Stimulated activated CD4-positive, alpha-beta T cell treated with anti-CD3 and anti-CD28 coated beads, Interleukin-15, amount 100 ng/mL, for 24 hours (primary cell): ENCODE results near the gene OIP5.
"Not testable (repeated sequence)": the region's sequence is repeated elsewhere in the genome, so short reads cannot be mapped to it uniquely, and the experiment has no call there.

Experiments used
- DNase-seq: peaks from one replicate; pipeline ENCODE4 v3.0.0-alpha.2; 2020

OIP5 gene

DNA sequence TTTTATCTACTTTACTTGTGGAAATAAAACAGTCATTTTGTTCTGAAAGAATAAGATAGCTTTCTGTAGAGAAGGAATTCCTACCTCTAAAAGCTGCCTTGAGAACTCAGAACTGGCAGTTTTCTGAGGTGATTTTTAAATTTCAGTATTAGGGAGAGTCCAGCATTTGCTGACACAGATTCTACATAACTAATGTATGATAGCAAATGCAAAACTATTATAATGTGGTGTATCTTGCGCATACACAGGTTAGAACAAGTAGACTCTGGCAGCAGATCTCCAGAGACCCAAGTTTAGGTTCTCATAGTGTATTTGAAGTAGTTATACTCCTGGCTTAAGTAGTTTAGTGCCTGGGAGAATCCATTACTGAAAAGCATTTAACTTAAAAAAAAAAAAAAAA, 30.8 kb downstream of the OIP5 start:
- DNase-seq: no peak

DNA sequence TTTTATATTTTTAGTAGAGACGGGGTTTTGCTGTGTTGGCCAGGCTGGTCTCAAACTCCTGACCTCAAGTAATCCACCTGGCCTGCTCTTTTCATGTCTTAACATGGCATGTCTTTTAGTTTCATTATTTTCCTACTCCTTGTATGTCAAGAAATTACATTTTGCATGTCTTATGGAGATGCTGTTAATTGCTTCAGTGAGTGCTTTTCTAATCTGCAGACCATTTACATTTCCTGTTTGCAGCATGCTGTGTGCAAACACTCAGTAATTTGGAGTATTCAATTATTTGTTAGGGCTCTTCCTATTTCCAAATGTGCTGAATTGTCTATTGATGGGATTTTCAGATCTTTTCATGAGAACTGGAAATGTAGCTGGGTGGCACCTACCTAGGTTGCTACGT, 31.3 kb downstream of the OIP5 start:
- DNase-seq: not testable (repeated sequence)

DNA sequence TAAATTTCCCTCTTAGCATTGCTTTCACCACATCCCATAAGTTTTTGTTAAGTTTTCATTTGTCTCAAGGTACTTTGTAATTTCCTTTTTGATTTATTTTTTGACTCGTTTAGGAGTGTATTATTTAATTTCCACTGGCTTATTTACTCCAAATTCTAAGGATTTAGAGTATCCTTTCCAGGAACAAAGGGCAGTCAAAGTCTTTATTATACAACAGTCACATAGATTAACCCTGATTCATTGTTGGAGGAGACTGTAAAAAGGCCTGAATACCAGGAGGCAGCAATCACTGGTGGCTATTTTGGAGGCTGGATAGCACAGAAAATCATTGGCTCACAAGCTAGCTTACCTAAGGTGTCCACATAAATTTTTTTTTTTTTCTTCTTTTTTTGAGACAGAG, 39.9 kb downstream of the OIP5 start:
- no peak for DNase-seq

- no peak for DNase-seq
Measured at GRCh38 chr15:41291065-41291631, 41.2 kb downstream of the OIP5 start.

GRCh38 chr15:41289953-41290352, 42.4 kb downstream of the OIP5 start:
- no peak for DNase-seq

- no peak for DNase-seq
Measured at GRCh38 chr15:41288464-41288863, 43.9 kb downstream of the OIP5 start.

DNA sequence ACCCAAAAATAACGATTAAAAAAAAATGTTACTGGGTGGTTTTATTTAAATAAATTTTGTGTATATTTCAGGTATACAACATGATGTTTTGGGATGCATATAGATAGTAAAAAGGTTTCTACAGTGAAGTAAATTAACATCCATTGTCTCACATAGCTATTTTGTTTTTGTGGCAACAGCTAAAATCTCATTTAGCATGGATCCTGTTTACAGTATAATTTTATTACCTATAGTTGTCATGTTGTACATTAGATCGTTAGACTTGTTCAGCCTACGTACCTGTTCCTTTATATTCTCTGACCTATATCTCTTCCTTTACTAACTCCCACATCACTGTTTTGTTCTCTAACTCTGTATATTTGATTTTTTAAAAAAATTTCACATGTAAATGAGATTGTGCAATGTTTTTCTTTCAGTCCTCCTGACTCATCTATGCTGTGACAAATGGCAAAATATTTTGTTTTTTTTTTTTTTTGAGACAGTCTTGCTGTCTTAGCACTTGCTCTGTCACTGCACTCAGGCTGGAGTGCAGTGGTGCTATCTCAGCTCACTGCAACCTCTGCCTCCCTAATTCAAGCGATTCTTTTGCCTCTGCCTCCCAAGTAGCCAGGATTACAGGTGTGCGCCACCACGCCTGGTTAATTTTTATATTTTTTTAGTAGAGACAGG, 45.6 kb downstream of the OIP5 start:
- DNase-seq: no peak

- peak; percentile 5 for DNase-seq
Measured at GRCh38 chr15:41285285-41285684, 47.1 kb downstream of the OIP5 start.

DNA sequence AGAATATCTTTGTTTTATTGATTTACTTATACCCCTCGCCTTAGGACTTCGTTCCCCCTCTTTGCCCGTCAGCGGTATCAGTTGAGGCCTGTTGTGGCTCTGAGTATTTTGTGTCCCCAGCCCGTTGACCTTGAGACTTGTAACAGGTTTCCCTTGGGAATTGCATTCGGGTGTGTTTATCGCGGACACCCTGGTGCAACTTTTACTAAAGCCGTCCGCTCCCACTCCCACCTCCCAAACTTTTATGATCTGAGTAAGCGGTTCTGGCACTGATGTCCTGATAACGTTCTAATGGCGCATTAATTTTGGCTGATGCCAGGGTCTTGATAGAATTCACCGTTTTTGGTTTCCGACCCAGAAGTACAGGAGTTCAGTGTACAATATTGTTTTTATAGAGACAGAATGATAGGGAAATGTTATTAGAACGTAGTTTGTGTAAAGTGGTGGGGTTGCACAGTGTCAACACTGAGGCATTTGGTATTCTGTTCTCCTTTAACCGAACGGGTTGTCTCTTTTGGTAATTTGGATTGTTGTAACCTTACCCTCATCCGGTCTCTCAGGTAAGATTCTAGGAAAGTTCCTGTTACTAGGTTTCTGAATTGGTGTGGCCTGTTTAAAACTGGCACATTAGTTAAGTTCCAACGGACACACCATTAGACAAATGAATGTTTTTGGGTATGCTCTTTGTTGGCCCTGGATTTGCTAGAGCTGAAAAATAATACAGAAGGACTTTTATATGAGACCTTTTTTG, 47.8 kb downstream of the OIP5 start:
- DNase-seq: no peak

- peak; percentile 98 for DNase-seq
Measured at GRCh38 chr15:41283653-41284426, 48.6 kb downstream of the OIP5 start.

GRCh38 chr15:41282980-41283652, 49.3 kb downstream of the OIP5 start:
- DNase-seq: not testable (repeated sequence)

- not testable (repeated sequence) for DNase-seq
Measured at GRCh38 chr15:41282436-41282835, 50.0 kb downstream of the OIP5 start.

DNA sequence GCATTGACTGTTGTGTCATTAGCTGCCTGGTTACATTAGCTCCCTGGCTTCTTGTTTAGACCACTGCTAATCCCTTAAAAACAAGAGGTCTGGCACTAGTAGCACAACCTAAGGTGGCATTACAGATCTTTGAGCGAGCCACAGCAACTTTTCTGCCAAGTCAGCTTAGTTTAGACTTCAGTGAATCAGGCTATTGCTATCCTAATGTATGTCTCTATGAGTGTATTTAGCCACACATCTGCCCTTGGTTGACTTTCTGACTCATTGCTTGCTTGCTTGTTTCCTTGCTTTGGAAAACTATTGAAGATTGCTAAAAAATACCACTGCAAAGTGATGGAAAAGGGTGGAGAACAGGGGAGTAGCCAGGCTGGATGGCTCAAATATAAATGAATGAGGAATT, 51.2 kb downstream of the OIP5 start:
- no peak for DNase-seq

DNA sequence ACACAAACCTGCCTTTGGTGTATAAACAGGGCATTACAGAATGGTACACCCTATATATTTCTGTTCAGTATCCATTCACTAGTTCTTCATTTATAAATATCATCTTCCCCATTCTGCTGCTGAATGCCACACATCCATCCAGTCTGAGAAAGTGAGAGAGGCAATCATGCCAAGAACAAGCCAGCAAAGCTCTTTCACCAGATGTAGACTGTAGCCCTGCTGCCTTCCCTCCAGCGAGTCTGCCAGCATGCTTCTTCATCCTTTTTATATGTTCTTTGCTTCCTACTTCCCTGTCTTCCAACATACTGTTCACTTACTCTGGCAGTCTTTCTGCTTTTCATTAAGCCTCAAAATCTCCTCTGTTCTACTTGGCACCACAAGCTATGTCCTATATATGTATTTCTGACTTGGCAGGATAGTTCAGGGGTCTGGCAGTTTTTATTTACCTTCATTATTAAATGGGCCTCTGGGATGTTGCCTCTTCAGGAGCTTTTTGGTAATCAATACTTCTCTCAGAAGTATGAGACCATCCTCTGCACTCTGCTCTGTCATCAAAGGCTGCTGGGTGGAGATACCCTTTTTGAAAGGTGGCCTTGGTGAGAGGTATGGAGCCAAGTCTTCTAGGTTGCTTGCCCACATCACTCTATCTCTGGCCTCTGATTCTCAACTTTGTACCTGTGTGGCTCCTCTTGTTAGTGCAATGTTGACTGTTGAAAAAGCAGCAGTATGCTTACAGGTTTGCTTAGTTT, 52.7 kb downstream of the OIP5 start:
- no peak for DNase-seq

DNA sequence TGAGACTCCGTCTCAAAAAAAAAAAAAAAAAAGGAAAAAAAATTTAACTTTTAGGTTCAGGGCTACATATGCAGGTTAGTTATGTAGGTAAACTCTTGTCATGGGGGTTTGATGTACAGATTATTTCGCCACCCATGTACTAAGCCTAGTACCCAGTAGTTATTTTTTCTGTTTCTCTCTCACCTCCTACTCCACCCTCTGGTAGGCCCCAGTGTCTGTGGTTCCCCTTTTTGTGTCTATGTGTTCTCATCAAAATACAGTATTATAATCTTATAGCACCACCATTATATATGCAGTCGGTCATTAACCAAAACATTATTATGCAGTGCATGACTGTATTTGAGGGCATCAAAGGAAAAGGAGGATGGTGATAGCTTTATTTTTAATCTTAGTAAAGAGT, 54.1 kb downstream of the OIP5 start:
- no peak for DNase-seq

DNA sequence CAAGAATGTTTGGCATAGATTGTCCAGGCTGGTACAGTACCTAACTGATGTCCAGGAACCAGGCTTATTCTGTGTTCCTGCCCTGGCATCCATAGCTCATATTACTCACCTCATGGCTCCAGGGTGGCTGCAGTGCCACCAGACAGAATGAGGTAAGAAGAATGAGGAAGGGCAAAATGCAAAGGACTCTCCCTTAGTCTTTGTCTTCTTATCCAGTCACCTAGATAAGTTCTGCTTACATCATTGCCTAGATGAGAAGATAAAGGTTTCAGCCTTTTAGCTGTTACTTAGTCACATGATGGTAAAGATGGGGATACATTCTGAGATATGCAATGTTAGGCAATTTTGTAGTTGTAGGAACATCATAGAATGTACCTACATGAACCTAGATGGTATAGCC, 55.6 kb downstream of the OIP5 start:
- no peak for DNase-seq

GRCh38 chr15:41269887-41270286, 62.5 kb downstream of the OIP5 start:
- no peak for DNase-seq

DNA sequence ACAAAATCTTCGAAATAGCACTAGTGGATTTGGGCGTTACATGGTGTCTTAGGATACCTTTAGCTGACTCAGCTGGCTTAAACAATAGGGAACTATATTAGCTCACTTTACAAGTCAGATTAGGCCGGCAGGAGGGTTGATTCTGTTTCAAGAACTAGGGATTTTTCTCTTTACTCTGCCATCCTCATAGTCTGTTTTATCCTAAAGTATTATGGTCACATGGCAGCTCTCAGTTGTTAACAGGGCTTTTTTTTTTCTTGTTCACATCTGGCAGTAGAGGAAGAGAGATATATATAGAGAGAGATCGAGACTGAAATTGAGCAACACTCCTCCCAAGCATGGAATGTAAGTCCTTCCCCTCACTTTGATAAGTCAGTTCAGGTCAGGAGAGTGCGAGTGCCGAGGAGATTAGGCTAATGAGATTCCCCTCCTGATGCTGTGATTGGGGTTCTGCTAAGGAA, 68.5 kb downstream of the OIP5 start:
- DNase-seq: no peak

DNA sequence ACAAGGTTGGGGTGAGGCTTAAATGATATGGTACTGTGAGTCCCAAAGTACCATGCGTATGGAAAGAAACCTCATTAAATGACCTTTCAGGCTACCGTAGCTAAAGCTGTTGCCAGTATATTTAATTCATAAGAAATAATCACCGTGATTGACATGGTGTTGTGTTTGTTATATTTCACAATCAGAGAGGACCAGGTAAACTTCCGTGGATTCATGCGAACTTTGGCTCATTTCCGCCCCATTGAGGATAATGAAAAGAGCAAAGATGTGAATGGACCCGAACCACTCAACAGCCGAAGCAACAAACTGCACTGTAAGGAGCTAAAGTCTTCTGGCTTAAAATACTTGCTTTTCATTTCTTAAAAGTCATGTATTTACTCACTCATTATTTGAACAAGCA, 69.8 kb downstream of the OIP5 start:
- DNase-seq: no peak

DNA sequence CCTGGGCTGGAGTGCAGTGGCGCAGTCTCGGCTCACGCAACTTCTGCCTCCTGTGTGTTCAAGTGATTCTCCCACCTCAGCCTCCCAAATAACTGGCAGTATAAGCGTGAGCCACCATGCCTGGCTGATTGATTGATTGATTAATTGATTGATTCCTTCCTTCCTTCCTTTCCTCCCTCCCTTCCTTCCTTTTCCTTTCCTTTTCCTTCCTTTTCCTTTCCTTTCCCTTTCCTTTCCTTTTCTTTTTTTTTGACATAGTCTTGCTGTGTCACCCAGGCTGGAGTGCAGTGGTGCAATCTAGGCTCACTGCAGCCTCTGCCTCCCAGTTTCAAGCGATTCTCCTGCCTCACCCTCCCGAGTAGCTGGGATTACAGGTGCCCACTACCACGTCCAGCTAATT, 71.5 kb downstream of the OIP5 start:
- not testable (repeated sequence) for DNase-seq

GRCh38 chr15:41259546-41260189, 72.7 kb downstream of the OIP5 start:
- no peak for DNase-seq
